ENCODE data around the gene GPHA2.
A peak's percentile ranks its signal among the peaks of the same experiment; 100 is the strongest.

GPHA2 gene

DNA sequence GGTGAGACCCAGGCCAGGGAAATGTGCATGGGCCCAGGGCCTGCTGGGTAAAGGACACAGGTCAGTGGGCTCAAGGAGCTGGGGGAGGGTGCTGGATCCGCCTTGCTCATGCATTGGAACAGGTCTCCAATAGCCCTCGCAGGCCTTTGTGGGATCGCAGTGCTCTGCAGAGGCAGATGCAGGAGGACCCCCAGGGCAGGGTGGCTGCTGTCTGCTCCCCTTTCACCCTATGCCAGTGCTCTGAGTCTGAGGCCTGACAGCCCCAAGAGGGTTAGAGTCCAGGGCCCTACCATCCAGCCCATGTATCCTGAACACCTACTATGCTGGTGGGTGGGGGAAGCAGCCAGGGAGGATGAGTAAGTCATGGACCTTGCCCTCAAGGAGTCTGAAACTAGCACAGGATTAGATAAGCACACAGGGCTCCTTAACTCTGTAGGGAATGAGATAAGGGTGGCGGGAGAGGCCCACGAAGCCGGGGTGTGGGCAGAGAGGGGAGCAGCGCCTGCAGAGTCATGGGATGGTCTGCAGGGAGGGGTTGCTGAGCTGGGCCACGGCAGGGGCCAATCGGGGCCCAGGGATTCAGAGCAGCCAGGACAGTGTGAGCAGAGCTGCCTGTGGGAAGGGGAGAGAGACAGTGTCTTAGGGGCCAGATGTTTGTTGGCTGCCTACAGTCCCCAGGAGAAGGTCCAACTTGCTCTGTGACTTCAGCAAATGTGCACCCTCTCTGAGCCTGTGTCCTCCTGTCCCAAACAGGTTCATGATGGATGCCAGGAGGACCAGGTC is 46.8 kb downstream of the GPHA2 start:
- peak; percentile 100 for DNase-seq

- no peak for DNase-seq
Measured at GRCh38 chr11:64888406-64888728, 47.3 kb downstream of the GPHA2 start.

DNA sequence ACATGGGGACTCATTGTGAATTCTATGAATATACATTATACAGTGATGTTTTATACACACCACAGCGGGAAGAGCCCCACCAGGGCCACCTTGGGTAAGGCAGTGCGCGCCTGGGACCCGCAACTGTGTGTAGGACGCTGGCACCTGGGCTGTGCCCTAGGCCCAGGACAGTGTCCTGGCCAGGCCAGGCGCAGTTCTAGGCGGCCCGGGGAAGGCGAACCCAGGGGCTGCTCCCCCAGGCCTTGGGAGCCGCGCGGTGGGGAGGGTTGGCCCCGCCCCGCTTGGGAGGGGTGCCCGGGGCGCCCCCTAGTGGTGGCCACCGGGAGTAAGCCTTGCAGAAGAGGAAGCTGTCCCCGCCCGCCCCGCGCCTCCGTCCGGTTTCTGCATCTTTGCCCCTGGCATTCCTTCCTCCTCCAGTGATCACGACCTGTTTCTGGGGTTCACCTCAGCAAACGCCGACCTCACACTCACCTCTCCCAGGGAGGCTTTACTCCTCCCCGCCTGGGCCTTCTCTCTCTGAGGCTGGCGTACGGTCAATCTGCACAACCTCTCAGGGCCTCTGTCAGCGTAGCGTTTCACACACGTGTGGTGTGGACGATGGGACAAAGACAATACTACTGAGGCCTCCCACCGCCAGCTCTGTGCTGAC is 47.8 kb downstream of the GPHA2 start:
- DNase-seq: peak; percentile 83

DNA sequence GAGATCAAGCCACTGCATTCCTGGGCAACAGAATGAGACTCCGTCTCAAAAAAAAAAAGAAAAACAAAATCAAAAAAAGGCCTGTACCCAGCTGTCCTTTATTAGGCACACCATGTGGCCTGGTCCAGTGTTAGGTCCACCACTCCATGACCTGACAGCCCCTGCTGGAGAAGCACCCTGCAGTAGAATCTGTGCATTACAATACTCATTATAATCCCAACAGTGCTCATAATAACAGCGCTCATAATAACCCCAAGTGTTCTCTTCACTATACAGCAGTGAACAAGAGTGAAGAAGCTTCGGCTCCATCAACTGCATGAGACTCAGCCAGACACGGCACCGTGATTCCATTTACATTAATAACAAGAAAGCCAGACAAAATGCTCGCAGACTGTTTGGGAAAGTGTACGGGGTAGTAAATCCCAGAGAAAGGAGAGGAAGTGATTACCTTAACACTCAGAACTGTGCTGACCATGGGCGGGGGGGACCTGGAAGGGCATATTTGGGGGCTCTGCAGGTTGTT is 48.4 kb downstream of the GPHA2 start:
- DNase-seq: no peak

- peak; percentile 97 for DNase-seq
Measured at GRCh38 chr11:64885367-64886286, 50.1 kb downstream of the GPHA2 start.

Data from hematopoietic multipotent progenitor cell treated with erythropoietin and hydrocortisone succinate and interleukin-3 and kit ligand, for 8 days (in vitro differentiated cells).